HS-27A (cell line): ENCODE results near the gene CTDP1.
"Not testable (repeated sequence)": the region's sequence is repeated elsewhere in the genome, so short reads cannot be mapped to it uniquely, and the experiment has no call there.

ENCODE experiments used
- DNase-seq: peaks from one replicate; pipeline ENCODE4 v3.0.0-alpha.2; 2012; ENCODE audit warnings: low read depth, missing footprints

The CTDP1 gene

GRCh38 chr18:79744625-79745024 is 65.0 kb downstream of the CTDP1 start:
- no peak for DNase-seq

- DNase-seq: no peak
These were observed 67.1 kb downstream of the CTDP1 start for GRCh38 chr18:79746730-79747129.

GRCh38 chr18:79747156-79747845 is 67.7 kb downstream of the CTDP1 start:
- DNase-seq: no peak

GRCh38 chr18:79748321-79749180 is 68.9 kb downstream of the CTDP1 start:
- no peak for DNase-seq

- DNase-seq: no peak
These were observed 69.9 kb downstream of the CTDP1 start for GRCh38 chr18:79749251-79750191.

- no peak for DNase-seq
These were observed 71.5 kb downstream of the CTDP1 start for GRCh38 chr18:79750980-79751571.

GRCh38 chr18:79751918-79752578 is 72.4 kb downstream of the CTDP1 start:
- not testable (repeated sequence) for DNase-seq

- not testable (repeated sequence) for DNase-seq
These were observed 73.3 kb downstream of the CTDP1 start for GRCh38 chr18:79752946-79753345.

DNA sequence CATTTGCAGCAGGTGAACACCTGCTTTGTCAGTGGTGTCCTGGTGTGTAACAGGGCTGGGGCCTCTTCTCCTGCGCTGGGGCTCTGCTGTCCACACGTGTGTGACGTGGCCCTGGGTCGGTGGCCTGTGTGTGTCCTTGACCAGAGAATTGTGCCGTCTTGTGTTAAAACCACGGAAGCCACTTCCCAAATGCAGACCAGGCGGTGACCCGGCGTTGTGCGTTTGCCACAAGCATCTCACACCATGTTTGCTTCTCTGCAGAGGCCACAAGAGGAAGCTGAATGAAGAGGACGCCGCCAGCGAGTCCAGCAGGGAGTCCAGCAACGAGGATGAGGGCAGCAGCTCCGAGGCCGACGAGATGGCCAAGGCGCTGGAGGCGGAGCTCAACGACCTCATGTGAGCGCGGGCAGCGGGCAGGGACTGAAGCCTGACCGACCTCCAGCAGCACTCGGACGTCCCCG is 73.8 kb downstream of the CTDP1 start:
- DNase-seq: no peak

DNA sequence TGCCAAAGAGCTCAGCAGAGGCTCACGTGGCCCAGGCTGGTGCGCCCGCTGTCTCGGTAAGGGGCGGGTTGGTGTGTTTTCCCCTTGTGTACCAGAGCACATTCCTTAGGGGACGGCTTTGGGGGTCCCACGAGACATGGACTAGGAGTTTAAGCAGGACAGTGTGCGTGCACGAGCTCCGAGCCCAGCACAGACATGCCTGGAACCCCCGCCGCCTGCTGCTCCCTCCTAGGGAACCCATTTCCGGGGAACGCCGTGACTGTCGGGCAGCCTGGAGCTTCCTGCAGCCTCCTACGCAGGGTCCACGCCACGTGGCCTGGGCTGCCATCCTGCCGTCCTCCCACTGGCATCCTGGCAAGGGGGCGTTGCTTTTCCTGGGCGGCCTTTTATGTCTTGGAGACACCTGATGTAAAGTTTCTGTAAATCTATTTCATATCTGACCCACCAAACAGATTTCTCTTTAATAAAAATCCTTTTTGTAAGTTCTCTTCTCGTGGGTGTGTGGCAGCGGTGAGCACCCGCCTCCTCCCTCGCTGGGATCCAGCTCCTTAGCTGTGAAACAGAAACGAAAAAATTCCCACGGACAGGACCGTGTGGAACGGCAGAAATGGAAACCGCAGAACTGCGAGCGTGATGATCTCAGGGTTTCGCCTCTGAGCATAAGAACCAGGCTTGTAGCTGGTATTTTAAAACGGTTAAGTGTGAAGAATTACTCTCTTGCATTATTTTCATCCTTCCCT is 74.6 kb downstream of the CTDP1 start:
- no peak for DNase-seq

- DNase-seq: no peak
These were observed 75.3 kb downstream of the CTDP1 start for GRCh38 chr18:79754831-79755351.

- no peak for DNase-seq
These were observed 76.0 kb downstream of the CTDP1 start for GRCh38 chr18:79755496-79756142.

DNA sequence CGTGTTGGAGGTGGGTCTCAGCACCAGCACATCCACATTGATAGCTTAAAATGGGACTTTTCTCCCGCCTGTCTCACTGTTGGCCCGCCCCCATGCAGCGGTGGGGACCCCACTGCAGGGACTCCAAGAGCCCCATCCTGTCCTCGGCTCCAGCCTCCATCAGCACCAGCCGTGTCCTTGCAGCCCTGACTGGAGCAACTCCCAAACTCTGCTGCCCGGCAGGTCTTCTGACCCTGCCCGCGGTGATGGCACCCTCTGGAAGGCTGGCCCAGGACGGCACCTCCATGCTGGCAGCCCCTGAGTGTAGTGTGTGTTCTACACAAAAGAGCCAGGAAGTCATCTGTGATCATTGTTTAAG is 76.5 kb downstream of the CTDP1 start:
- DNase-seq: no peak

DNA sequence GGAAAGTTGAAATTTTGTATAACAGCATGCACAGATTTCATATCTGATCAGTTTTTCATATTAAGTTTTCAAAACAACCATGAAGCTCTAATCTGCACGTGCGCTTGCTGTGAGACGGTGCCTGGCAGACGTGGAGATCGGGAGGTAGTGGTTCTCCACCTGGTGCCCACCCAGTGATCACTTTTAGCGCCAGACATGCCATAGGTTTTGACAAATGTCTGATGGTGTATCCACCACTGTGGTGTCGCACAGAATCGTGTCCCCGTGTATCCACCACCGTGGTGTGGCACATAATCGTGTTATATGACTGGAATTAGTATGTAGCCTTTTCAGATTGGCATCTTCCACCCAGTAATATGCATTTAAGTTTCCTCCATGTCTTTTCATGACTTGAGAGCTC is 77.2 kb downstream of the CTDP1 start:
- DNase-seq: no peak

GRCh38 chr18:79760348-79760747 is 80.7 kb downstream of the CTDP1 start:
- DNase-seq: no peak

GRCh38 chr18:79760881-79761280 is 81.3 kb downstream of the CTDP1 start:
- DNase-seq: no peak

- no peak for DNase-seq
These were observed 83.8 kb downstream of the CTDP1 start for GRCh38 chr18:79763407-79763806.

- DNase-seq: no peak
These were observed 84.5 kb downstream of the CTDP1 start for GRCh38 chr18:79764131-79764530.

GRCh38 chr18:79765491-79766245 is 86.1 kb downstream of the CTDP1 start:
- DNase-seq: no peak
